Hypothalamus (tissue), 51 donors: ENCODE data around the gene HCAR3.
"Not testable (repeated sequence)": the region's sequence is repeated elsewhere in the genome, so short reads cannot be mapped to it uniquely, and the experiment has no call there.

ENCODE experiments used
- DNase-seq, 51 donors: peaks; one replicate each; lab custom pipeline; 2025; lab: John Stamatoyannopoulos, UW

The HCAR3 gene

GRCh38 chr12:122716658-122717057 lies at the start of gene HCAR3:
TSS of gene HCAR3 (minus strand) at chr12:122716811. CDS start at chr12:122716737, 74 bp downstream.
- DNase-seq = not testable (repeated sequence)

GRCh38 chr12:122757568-122757967 lies 41.0 kb upstream of the HCAR3 start:
- DNase-seq = no peak

- no peak for DNase-seq
Observed at GRCh38 chr12:122754790-122755189, 38.2 kb upstream of the HCAR3 start.

GRCh38 chr12:122753319-122753650 lies 36.7 kb upstream of the HCAR3 start:
- DNase-seq = no peak

GRCh38 chr12:122752464-122753318 lies 36.1 kb upstream of the HCAR3 start, which contains the start of gene DENR:
TSS of gene DENR (plus strand) at chr12:122752824. CDS start at chr12:122753702, 878 bp downstream.
- peak; percentile 53 to 98 (median 94) for DNase-seq

- not testable (repeated sequence) for DNase-seq
Observed at GRCh38 chr12:122750781-122751515, 34.3 kb upstream of the HCAR3 start.

- no peak for DNase-seq
Observed at GRCh38 chr12:122749569-122750332, 33.1 kb upstream of the HCAR3 start.

GRCh38 chr12:122747224-122748135 lies 30.9 kb upstream of the HCAR3 start:
- no peak for DNase-seq

GRCh38 chr12:122743895-122744525 lies 27.4 kb upstream of the HCAR3 start:
- DNase-seq = peak in 2 of 51 donors; percentile 3 to 16

- no peak for DNase-seq
Observed at GRCh38 chr12:122740351-122740750, 23.7 kb upstream of the HCAR3 start.

GRCh38 chr12:122738571-122738970 lies 22.0 kb upstream of the HCAR3 start:
- DNase-seq = no peak

- DNase-seq = no peak
Observed at GRCh38 chr12:122732611-122733010, 16.0 kb upstream of the HCAR3 start.

GRCh38 chr12:122732170-122732569 lies 15.6 kb upstream of the HCAR3 start:
- no peak for DNase-seq

- DNase-seq = no peak
Observed at GRCh38 chr12:122730215-122731014, 13.8 kb upstream of the HCAR3 start, which contains the start of gene HCAR1. TSS of gene HCAR1 (minus strand) at chr12:122730844. CDS start at chr12:122730339, 505 bp downstream.

GRCh38 chr12:122729583-122730214 lies 13.1 kb upstream of the HCAR3 start:
- no peak for DNase-seq

GRCh38 chr12:122726080-122726558 lies 9.5 kb upstream of the HCAR3 start:
- peak in 1 of 51 donors; percentile 14 for DNase-seq

- no peak for DNase-seq
Observed at GRCh38 chr12:122725452-122726079, 9.0 kb upstream of the HCAR3 start.
